ENCODE results near the gene GSS. TPM values are rescaled to one million over a fixed set of nuclear protein-coding genes. Genes with fewer than 3 reads are reported as not detected.

The GSS gene
- polyA plus RNA-seq, 3 donors = 30.4 to 52.9 (median 34.0) TPM

GRCh38 chr20:34980543-34981233 is 25.1 kb upstream of the GSS start:
- Histone ChIP-seq H4K20me1 (ENCODE audit: insufficient read depth, low read length) (no peaks in the 10 kb centered on the region), H2AFZ (ENCODE audit: insufficient read depth, low read depth, low read length, poor library complexity, severe bottlenecking) (no peak overlapping the region), H3K9me3 (replicated peaks in 1 of 2; ENCODE audit: control insufficient read depth in 1 of 2, insufficient read depth in 1 of 2, low read length in 2 of 2) (no peaks in the 10 kb centered on the region), H3K27ac (ENCODE audit: low read depth in 1 of 2, low read length in 2 of 2) (no peak overlapping the region), H3K27me3 (ENCODE audit: control insufficient read depth in 2 of 2, insufficient read depth in 2 of 2, low read length in 2 of 2) (no peaks in the 10 kb centered on the region), H3K79me2 (ENCODE audit: insufficient read depth, low read length) (no peaks in the 10 kb centered on the region), H3K9ac (ENCODE audit: insufficient read depth, low read length, poor library complexity, severe bottlenecking) (no peak overlapping the region), H3K36me3 (replicated peaks in 1 of 2; ENCODE audit: control insufficient read depth in 1 of 2, insufficient read depth in 2 of 2, low read length in 2 of 2) (no peaks in the 10 kb centered on the region), H3K4me3 (replicated peaks in 1 of 3; ENCODE audit: low read depth in 2 of 3, low read length in 3 of 3) (no peak overlapping the region), H3K4me2 (replicated peaks; ENCODE audit: extremely low read depth, low read length, poor library complexity, severe bottlenecking) (no peak overlapping the region), H3K4me1 (ENCODE audit: control insufficient read depth in 1 of 2, insufficient read depth in 2 of 2, low read length in 2 of 2) (no peaks in the 10 kb centered on the region)
- H3K27me3 Mint-ChIP-seq (ENCODE audit: low read depth in 3 of 3) = peaks cover 15 to 25% (median 21%) of the 10 kb centered on the region in 3 donors
- no peak for TF ChIP-seq CTCF (IDR thresholded peaks at IDR 0.05)
- H3K36me3 Mint-ChIP-seq = no peaks in the 10 kb centered on the region
- WGBS (ENCODE audit: insufficient coverage) = 97% methylated on average over 14 of the region's 22 CpGs
- DNase-seq = no peak
- intact Hi-C loops (cut with micrococcal nuclease) = no loop called here
- H3K27ac Mint-ChIP-seq = no peak overlapping the region
- H3K4me3 Mint-ChIP-seq = no peak overlapping the region
- H3K9me3 Mint-ChIP-seq = no peaks in the 10 kb centered on the region
- H3K4me1 Mint-ChIP-seq = no peaks in the 10 kb centered on the region

- DNase-seq = no peak
- intact Hi-C loops (cut with micrococcal nuclease) = no loop called here
- Mint-ChIP-seq H3K4me3 (no peak overlapping the region), H3K4me1 (no peaks in the 10 kb centered on the region), H3K27me3 (ENCODE audit: low read depth in 3 of 3) (peaks cover 13 to 15% (median 14%) of the 10 kb centered on the region in 3 donors), H3K9me3 (no peaks in the 10 kb centered on the region), H3K36me3 (no peaks in the 10 kb centered on the region), H3K27ac (no peak overlapping the region)
- Histone ChIP-seq H3K4me1 (ENCODE audit: control insufficient read depth in 1 of 2, insufficient read depth in 2 of 2, low read length in 2 of 2) (no peaks in the 10 kb centered on the region), H3K27ac (ENCODE audit: low read depth in 1 of 2, low read length in 2 of 2) (no peak overlapping the region), H3K9me3 (replicated peaks in 1 of 2; ENCODE audit: control insufficient read depth in 1 of 2, insufficient read depth in 1 of 2, low read length in 2 of 2) (no peaks in the 10 kb centered on the region), H3K9ac (ENCODE audit: insufficient read depth, low read length, poor library complexity, severe bottlenecking) (no peak overlapping the region), H2AFZ (ENCODE audit: insufficient read depth, low read depth, low read length, poor library complexity, severe bottlenecking) (no peak overlapping the region), H3K36me3 (replicated peaks in 1 of 2; ENCODE audit: control insufficient read depth in 1 of 2, insufficient read depth in 2 of 2, low read length in 2 of 2) (no peaks in the 10 kb centered on the region), H3K79me2 (ENCODE audit: insufficient read depth, low read length) (no peaks in the 10 kb centered on the region), H3K4me3 (replicated peaks in 1 of 3; ENCODE audit: low read depth in 2 of 3, low read length in 3 of 3) (no peak overlapping the region), H3K27me3 (ENCODE audit: control insufficient read depth in 2 of 2, insufficient read depth in 2 of 2, low read length in 2 of 2) (no peaks in the 10 kb centered on the region), H3K4me2 (replicated peaks; ENCODE audit: extremely low read depth, low read length, poor library complexity, severe bottlenecking) (no peak overlapping the region), H4K20me1 (ENCODE audit: insufficient read depth, low read length) (no peaks in the 10 kb centered on the region)
- 87% methylated on average over 31 of the region's 42 CpGs for WGBS (ENCODE audit: insufficient coverage)
- TF ChIP-seq CTCF (IDR thresholded peaks at IDR 0.05) = no peak
Observed at GRCh38 chr20:34979366-34980153, 24.0 kb upstream of the GSS start.

All from CD14-positive monocyte (primary cell).